GM21786 (cell line): ENCODE measurements around the gene ARPC4.

Experiments used
- ATAC-seq: cut with Tn5 transposase; IDR thresholded peaks from one replicate; pipeline ENCODE4 v1.9.1; 2021; ENCODE audit not compliant: unreplicated experiment

ARPC4 gene

GRCh38 chr3:9791127-9791526 lies 1.8 kb upstream of the ARPC4 start:
- no peak for ATAC-seq

DNA sequence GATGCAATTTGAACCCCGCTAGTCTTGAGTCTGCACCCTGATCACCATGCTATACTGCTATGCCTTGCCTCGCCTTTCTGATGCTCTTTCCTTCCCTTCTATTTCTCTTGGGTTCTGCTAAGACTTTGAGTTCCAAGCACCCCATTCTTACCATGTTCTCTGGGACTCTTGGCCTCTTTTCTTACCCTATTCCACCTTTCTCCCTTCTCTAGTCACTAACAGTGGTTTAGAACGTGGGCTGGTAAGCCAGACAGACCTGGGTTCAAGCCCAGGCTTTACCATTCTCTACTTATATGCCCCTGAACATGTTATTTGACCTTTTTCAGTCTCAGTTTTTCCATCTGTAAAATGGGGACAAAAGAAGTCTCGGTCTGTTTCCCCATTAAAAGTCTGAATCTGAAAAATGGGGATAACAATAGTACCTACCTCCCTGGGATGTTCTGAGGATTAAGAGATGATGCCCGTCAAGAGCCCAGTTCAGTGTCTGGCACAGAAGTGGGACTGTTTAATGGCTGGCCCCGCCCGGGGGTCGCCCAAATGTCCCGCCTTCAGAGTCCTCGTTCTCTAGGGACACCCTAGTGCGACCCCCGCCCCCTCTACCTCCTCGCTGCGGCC lies 985 bp upstream of the ARPC4 start:
- ATAC-seq, result no peak

GRCh38 chr3:9793161-9793781 lies 389 bp downstream of the ARPC4 start:
- no peak for ATAC-seq

DNA sequence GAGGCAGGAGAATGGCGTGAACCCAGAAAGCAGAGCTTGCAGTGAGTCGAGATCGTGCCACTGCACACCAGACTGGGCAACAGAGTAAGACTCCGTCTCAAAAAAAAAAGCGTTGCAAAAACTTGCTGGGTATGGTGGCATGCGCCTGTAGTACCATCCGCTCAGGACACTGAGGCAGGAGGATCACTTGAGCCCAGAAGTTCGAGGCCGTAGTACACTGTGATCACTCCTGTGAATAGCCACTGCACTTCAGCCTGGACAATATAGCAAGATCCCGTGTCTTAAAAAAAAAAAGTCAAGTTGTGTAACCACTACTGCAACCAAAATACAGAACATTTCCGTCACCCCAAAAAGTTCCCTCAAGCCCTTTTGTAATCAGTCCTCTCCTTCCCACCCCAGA lies 1.5 kb downstream of the ARPC4 start:
- no peak for ATAC-seq

- no peak for ATAC-seq
Observed at GRCh38 chr3:9795207-9795606, 2.3 kb downstream of the ARPC4 start.

GRCh38 chr3:9797196-9797945 lies 4.5 kb downstream of the ARPC4 start:
- no peak for ATAC-seq

DNA sequence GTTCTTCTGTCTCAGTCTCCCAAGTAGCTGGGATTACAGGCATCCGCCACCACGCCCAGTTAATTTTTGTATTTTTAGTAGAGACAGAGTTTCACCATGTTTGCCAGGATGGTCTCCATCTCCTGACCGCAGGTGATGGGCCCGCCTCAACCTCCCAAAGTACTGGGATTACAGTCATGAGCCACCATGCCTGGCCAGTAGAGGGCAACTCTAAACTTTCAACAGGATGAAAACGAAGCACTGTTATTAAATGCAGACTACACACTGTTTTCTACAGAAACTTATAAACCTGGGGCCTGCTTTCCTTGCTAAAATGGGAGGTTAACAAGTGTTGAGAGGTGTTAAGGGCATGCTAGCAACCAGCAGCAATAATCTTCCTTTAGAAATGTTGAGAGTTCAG lies 7.6 kb downstream of the ARPC4 start:
- no peak for ATAC-seq

DNA sequence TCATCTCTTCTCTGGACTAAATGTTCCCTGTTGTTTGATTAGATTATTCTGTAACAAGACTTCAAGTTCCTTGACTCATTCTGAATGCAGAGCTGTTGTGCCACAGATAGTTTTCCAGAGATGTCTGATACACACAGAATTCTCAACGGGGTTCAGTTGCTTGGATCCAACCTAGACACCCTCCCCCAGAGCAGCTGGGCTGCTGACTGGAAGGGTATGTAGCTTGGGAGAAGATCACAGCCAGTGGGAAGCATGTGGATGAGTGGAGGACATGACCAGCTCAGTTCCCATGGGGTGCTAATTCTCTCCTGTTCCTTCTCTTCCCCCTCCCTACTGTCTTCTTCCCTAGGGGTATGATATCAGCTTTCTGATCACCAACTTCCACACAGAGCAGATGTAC lies 10.6 kb downstream of the ARPC4 start:
- ATAC-seq, result no peak

GRCh38 chr3:9804996-9805395 lies 12.1 kb downstream of the ARPC4 start:
- no peak for ATAC-seq

GRCh38 chr3:9806137-9806536 lies 13.3 kb downstream of the ARPC4 start:
- ATAC-seq, result no peak

- ATAC-seq, result no peak
Observed at GRCh38 chr3:9806688-9807589, 14.1 kb downstream of the ARPC4 start.

DNA sequence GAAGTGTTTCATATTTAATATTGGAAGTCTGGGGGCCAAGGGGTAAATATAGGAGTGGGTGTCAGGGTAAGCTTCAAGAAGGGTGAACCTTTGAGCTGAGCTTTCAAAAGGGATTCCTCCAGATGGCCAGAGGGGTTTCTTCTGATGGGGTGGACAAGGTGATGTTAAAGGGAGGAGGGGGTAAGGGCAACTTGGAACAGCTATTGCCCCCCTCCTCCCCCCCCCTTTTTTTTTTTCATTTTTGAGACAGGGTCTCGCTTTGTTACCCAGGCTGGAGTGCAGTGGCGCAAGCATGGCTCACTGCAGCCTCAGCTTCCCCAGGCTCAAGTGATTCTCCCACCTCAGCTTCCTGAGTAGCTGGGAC lies 15.1 kb downstream of the ARPC4 start:
- ATAC-seq, result no peak

GRCh38 chr3:9808345-9809037 lies 15.6 kb downstream of the ARPC4 start:
- ATAC-seq, result peak; percentile 58

- ATAC-seq, result peak; percentile 26
Observed at GRCh38 chr3:9809239-9809614, 16.3 kb downstream of the ARPC4 start.

GRCh38 chr3:9809615-9810432 lies 16.9 kb downstream of the ARPC4 start, which contains the start of gene TTLL3:
TSS of gene TTLL3 (plus strand) at chr3:9810262. CDS start at chr3:9810662, 400 bp downstream.
- peak; percentile 48 for ATAC-seq

- ATAC-seq, result no peak
Observed at GRCh38 chr3:9810433-9810770, 17.5 kb downstream of the ARPC4 start.

DNA sequence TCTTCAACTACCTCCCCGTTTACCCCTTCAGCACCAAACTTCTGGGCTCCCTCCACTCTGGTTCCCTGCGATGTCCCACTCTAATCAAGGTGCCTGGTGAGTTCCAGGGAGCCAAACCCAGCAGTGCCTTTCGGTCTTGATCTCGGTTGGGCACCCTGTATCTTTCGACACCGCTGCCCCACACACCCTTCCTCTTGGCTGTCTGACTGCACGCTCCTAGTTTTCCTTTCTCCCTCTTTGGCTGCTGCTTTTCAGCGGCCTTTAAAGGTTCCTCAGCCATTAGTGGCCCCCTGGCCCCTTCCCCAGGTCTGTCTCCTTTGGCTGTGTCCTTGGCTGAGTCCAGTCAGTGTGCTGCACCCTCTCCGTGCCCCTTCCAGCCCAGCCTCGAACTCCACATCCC lies 18.0 kb downstream of the ARPC4 start:
- ATAC-seq, result no peak

GRCh38 chr3:9812870-9813483 lies 20.1 kb downstream of the ARPC4 start:
- ATAC-seq, result no peak

GRCh38 chr3:9815986-9816385 lies 23.1 kb downstream of the ARPC4 start:
- no peak for ATAC-seq

- ATAC-seq, result no peak
Observed at GRCh38 chr3:9817436-9817835, 24.6 kb downstream of the ARPC4 start.
